ENCODE data around the gene PLEKHG4.

- TF ChIP-seq, protein P1, sequence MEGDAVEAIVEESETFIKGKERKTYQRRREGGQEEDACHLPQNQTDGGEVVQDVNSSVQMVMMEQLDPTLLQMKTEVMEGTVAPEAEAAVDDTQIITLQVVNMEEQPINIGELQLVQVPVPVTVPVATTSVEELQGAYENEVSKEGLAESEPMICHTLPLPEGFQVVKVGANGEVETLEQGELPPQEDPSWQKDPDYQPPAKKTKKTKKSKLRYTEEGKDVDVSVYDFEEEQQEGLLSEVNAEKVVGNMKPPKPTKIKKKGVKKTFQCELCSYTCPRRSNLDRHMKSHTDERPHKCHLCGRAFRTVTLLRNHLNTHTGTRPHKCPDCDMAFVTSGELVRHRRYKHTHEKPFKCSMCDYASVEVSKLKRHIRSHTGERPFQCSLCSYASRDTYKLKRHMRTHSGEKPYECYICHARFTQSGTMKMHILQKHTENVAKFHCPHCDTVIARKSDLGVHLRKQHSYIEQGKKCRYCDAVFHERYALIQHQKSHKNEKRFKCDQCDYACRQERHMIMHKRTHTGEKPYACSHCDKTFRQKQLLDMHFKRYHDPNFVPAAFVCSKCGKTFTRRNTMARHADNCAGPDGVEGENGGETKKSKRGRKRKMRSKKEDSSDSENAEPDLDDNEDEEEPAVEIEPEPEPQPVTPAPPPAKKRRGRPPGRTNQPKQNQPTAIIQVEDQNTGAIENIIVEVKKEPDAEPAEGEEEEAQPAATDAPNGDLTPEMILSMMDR (IDR thresholded peaks at IDR 0.05): no peak
- TF ChIP-seq POLR2AphosphoS5 (IDR thresholded peaks at IDR 0.05): no peak
These were observed 33.4 kb downstream of the PLEKHG4 start for GRCh38 chr16:67312719-67313118.
